Esophagus muscularis mucosa (tissue), 4 donors: ENCODE measurements around the gene CDC23. TPM values are rescaled to one million over a fixed set of nuclear protein-coding genes. Genes with fewer than 3 reads are reported as not detected.
"Not testable (repeated sequence)": the region's sequence is repeated elsewhere in the genome, so short reads cannot be mapped to it uniquely, and the experiment has no call there.

Source experiments
- DNase-seq: peaks from one replicate; pipeline ENCODE4 v3.0.0-alpha.2; 2017; ENCODE audit errors: extremely low spot score
- H3K27ac ChIP-seq, 4 donors: fragments of 200-600 bp; sonication (generic); replicated peaks in 1 of 4; 1 replicate in 3 of 4; 2 replicates in 1 of 4; pipeline ENCODE4 v1.5.1; 2016 to 2019; ENCODE audit warnings: mild to moderate bottlenecking in 1 of 4
- H3K27me3 ChIP-seq, 4 donors: fragments of 200-600 bp; sonication (generic); one replicate each; pipeline versions ENCODE4 v1.5.1 to v1.6.0; 2016 to 2019
- H3K36me3 ChIP-seq, 4 donors: fragments of 200-600 bp; sonication (generic); one replicate each; pipeline ENCODE4 v1.5.1; 2016 to 2019
- H3K4me1 ChIP-seq, 4 donors: fragments of 200-600 bp; sonication (generic); one replicate each; pipeline ENCODE4 v1.5.1; 2016 to 2019
- H3K4me3 ChIP-seq, 4 donors: fragments of 200-600 bp; sonication (generic); 1 replicate in 2 of 4; 2 replicates in 2 of 4; pipeline ENCODE4 v1.5.1; 2016 to 2019; ENCODE audit warnings: mild to moderate bottlenecking in 4 of 4, moderate library complexity in 1 of 4
- H3K9me3 ChIP-seq, 4 donors: fragments of 200-600 bp; sonication (generic); 1 replicate in 3 of 4; 2 replicates in 1 of 4; pipeline ENCODE4 v1.5.1; 2016 to 2019
- EP300 ChIP-seq: sonication (generic); formaldehyde crosslinking; IDR thresholded peaks from one replicate; pipeline ENCODE4 v1.6.1; 2017; ENCODE audit warnings: antibody characterized with exemption
- POLR2A ChIP-seq: fragments of 450-650 bp; IDR thresholded peaks from one replicate; pipeline ENCODE4 v1.6.1; 2017; ENCODE audit warnings: antibody characterized with exemption, moderate library complexity, mild to moderate bottlenecking, low read depth
- POLR2AphosphoS5 ChIP-seq, 2 donors: sonication (generic); formaldehyde crosslinking; IDR thresholded peaks; one replicate each; pipeline ENCODE4 v1.6.1; 2017; ENCODE audit warnings: antibody characterized with exemption in 2 of 2
- WGBS: methylation state at CpG from one replicate; pipeline ENCODE4 v1.1.5; 2018; 5-methylcytosine and 5-hydroxymethylcytosine counted together
- intact Hi-C: fragments of 100-400 bp; cut with DNase I; formaldehyde crosslinking; loops from one replicate; pipeline ENCODE4 v1.15.1; 2023
- total RNA-seq, 4 donors: library from RNA; depleted of rRNA; stranded (reverse); fragments of >200 nt; gene quantifications; one replicate each; pipeline versions ENCODE4 v1.1.0 to v1.2.1, GENCODE V29; 2016
- TF ChIP-seq, protein P1 (sequence below), 3 experiments: fragments of 200-600 bp in 2 of 3; fragments of 450-650 bp in 1 of 3; sonication (generic) in 2 of 3; IDR thresholded peaks; one replicate each; pipeline ENCODE4 v1.5.1; 2017 to 2019; ENCODE audit warnings: antibody characterized with exemption in 3 of 3, mild to moderate bottlenecking in 2 of 3, moderate library complexity in 1 of 3

The CDC23 gene
- total RNA-seq, 4 donors from 2014 or later: 15.6 to 21.2 (median 20.4) TPM

DNA sequence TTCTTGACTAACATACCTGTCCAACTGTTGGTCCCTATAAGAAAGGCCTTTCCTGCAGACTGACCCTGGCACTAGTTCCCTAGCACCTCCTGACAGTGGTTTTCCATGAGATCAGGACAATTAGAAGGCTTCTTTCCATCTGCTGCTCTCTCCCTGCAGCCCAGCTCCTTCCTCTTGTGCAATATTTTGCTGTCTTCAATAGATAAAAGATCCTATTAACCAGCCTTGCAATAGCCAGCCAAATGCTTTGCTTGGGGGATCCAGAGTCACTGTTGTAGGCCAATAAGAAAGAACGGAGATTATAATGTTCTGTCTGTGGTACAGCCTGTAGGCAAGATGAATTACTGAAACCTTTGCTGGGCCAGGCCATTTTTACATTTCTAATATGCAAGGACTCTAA is 55.5 kb downstream of the CDC23 start:
- no peak for DNase-seq
- no peak overlapping the region for H3K4me3 ChIP-seq
- H3K27ac ChIP-seq: no peak overlapping the region
- intact Hi-C loops: no loop called here
- TF ChIP-seq POLR2A: no peak
- no peak for TF ChIP-seq EP300
- TF ChIP-seq POLR2AphosphoS5 (IDR thresholded peaks at IDR 0.05): no peak
- TF ChIP-seq, protein P1, sequence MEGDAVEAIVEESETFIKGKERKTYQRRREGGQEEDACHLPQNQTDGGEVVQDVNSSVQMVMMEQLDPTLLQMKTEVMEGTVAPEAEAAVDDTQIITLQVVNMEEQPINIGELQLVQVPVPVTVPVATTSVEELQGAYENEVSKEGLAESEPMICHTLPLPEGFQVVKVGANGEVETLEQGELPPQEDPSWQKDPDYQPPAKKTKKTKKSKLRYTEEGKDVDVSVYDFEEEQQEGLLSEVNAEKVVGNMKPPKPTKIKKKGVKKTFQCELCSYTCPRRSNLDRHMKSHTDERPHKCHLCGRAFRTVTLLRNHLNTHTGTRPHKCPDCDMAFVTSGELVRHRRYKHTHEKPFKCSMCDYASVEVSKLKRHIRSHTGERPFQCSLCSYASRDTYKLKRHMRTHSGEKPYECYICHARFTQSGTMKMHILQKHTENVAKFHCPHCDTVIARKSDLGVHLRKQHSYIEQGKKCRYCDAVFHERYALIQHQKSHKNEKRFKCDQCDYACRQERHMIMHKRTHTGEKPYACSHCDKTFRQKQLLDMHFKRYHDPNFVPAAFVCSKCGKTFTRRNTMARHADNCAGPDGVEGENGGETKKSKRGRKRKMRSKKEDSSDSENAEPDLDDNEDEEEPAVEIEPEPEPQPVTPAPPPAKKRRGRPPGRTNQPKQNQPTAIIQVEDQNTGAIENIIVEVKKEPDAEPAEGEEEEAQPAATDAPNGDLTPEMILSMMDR (IDR thresholded peaks at IDR 0.05): no peak
- 80% methylated on average over 1 of the region's 1 CpG for WGBS
- H3K27me3 ChIP-seq: no peaks in the 10 kb centered on the region
- no peaks in the 10 kb centered on the region for H3K4me1 ChIP-seq
- H3K9me3 ChIP-seq: no peaks in the 10 kb centered on the region
- H3K36me3 ChIP-seq: peaks cover 59 to 70% (median 69%) of the 10 kb centered on the region in 4 donors

DNA sequence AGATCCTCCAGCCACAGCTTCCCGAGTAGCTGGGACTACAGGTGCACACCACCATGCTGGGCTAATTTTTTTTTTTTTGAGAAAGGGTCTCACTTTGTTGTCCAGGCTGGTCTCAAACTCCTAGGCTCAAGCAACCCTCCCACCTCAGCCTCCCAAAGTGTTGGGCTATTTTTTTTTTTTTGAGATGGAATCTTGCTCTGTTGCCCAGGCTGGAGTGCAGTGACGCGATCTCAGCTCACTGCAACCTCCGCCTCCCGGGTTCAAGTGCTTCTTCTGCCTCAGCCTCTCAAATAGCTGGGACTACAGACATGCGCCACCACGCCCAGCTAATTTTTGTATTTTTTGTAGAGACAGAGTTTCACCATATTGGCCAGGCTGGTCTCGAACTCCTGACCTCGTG is 57.1 kb downstream of the CDC23 start:
- intact Hi-C loops, H3K27me3 ChIP-seq, DNase-seq, H3K27ac ChIP-seq, H3K4me1 ChIP-seq, H3K9me3 ChIP-seq, H3K4me3 ChIP-seq: not testable (repeated sequence)
- peaks cover 42 to 53% (median 52%) of the 10 kb centered on the region in 4 donors for H3K36me3 ChIP-seq
- 97% methylated on average over 9 of the region's 9 CpGs for WGBS

DNA sequence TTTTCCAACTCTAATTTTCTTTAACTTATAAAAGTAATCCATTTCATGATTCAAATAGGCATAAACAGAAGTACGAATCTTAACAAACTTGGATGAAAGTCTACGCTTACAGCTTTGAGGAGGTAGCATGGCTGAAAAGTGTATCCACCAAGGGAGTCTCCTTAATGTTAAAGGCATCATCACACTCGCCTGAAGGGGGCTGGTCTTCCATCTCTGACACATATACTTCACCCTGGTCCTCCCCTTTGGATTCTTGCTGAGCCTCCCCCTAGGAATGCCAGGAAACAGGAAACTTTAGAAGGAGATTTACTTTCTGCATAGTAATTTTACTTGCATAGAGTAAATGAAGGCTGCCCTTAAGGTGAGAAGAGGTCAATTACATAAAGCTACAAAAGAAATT is 63.6 kb downstream of the CDC23 start:
- 56% methylated on average over 3 of the region's 3 CpGs for WGBS
- intact Hi-C loops: no loop called here
- no peaks in the 10 kb centered on the region for H3K36me3 ChIP-seq
- no peak for DNase-seq
- TF ChIP-seq EP300 (no peak), POLR2A (no peak), POLR2AphosphoS5 (IDR thresholded peaks at IDR 0.05) (no peak)
- TF ChIP-seq, protein P1 (IDR thresholded peaks at IDR 0.05): no peak
- no peak overlapping the region for H3K27ac ChIP-seq
- H3K27me3 ChIP-seq: no peaks in the 10 kb centered on the region
- H3K4me3 ChIP-seq: no peak overlapping the region
- no peaks in the 10 kb centered on the region for H3K9me3 ChIP-seq
- H3K4me1 ChIP-seq: no peaks in the 10 kb centered on the region

DNA sequence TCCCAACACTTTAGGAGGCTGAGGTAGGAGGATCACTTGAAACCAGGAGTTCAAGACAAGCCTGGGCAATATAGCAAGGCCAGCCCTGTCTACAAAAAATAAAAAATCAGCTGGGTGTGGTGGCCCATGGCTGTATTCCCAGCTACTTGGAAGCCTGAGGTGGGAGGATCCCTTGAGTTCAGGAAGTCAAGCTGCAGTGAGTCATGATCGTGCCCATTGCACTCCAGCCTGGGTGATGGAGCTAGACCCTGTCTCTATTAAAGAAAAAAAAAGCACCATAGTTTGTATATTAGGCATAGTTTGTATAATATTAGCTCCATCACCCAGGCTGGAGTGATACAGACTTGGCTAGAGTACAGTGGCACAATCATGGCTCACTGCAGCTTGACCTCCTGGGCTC is 64.3 kb downstream of the CDC23 start:
- intact Hi-C loops: no loop called here
- DNase-seq: no peak
- Histone ChIP-seq H3K4me1 (no peaks in the 10 kb centered on the region), H3K9me3 (no peaks in the 10 kb centered on the region), H3K27me3 (no peaks in the 10 kb centered on the region), H3K27ac (no peak overlapping the region), H3K4me3 (no peak overlapping the region), H3K36me3 (no peaks in the 10 kb centered on the region)
- TF ChIP-seq POLR2A (no peak), EP300 (no peak), POLR2AphosphoS5 (IDR thresholded peaks at IDR 0.05) (no peak)
- TF ChIP-seq, protein P1 (IDR thresholded peaks at IDR 0.05): no peak
- 13% methylated on average over 1 of the region's 1 CpG for WGBS

DNA sequence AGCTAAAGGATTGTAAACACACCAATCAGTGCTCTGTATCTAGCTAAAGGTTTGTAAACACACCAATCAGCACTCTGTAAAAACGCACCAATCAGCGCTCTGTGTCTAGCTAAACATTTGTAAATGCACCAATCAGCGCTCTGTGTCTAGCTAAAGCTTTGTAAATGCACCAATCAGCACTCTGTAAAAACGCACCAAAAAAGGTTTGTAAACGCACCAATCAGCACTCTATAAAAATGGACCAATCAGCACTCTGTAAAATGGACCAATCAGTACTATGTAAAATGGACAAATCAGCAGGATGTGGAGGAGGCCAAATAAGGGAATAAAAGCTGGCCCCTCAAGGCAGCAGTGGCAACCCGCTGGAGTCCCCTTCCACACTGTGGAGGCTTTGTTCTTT is 69.5 kb downstream of the CDC23 start:
- H3K27ac ChIP-seq, DNase-seq, H3K36me3 ChIP-seq, H3K27me3 ChIP-seq, H3K9me3 ChIP-seq, intact Hi-C loops, H3K4me3 ChIP-seq: not testable (repeated sequence)
- WGBS: 83% methylated on average over 6 of the region's 6 CpGs
- peaks cover 3 to 12% (median 7%) of the 10 kb centered on the region in 4 donors for H3K4me1 ChIP-seq

DNA sequence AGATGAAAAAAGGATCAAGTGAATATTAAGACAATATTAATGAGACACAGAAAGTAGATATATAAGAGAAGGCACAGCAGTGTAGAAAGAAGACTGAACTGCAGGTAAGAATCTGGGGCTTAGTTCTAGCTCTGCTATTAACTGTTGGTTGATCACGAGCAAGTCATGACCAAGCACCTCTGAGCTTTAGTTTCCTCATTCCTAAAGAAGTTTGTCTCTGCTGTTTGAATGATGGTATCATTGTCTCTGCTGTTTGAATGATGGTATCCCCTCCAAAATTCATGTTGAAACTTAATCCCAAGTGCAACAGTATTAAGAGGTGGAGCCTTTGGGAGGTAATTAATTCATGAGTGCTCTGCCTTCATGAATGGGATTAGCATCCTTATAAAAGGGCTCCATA is 71.4 kb downstream of the CDC23 start:
- intact Hi-C loops: no loop called here
- H3K27ac ChIP-seq: no peak overlapping the region
- no peak for DNase-seq
- 67% methylated on average over 1 of the region's 1 CpG for WGBS
- TF ChIP-seq, protein P1 (IDR thresholded peaks at IDR 0.05): no peak
- TF ChIP-seq POLR2AphosphoS5 (IDR thresholded peaks at IDR 0.05): no peak
- no peak for TF ChIP-seq POLR2A
- TF ChIP-seq EP300: no peak
- no peaks in the 10 kb centered on the region for H3K27me3 ChIP-seq
- no peaks in the 10 kb centered on the region for H3K9me3 ChIP-seq
- H3K36me3 ChIP-seq: no peaks in the 10 kb centered on the region
- H3K4me3 ChIP-seq: no peak overlapping the region
- H3K4me1 ChIP-seq: peaks cover 4 to 19% (median 9%) of the 10 kb centered on the region in 4 donors
